Measurements from ENCODE around the gene MYL3. TPM values are rescaled to one million over a fixed set of nuclear protein-coding genes. Genes with fewer than 3 reads are reported as not detected.

MYL3 gene
- total RNA-seq, 2 donors from 2014 or later: 208 to 223 TPM

DNA sequence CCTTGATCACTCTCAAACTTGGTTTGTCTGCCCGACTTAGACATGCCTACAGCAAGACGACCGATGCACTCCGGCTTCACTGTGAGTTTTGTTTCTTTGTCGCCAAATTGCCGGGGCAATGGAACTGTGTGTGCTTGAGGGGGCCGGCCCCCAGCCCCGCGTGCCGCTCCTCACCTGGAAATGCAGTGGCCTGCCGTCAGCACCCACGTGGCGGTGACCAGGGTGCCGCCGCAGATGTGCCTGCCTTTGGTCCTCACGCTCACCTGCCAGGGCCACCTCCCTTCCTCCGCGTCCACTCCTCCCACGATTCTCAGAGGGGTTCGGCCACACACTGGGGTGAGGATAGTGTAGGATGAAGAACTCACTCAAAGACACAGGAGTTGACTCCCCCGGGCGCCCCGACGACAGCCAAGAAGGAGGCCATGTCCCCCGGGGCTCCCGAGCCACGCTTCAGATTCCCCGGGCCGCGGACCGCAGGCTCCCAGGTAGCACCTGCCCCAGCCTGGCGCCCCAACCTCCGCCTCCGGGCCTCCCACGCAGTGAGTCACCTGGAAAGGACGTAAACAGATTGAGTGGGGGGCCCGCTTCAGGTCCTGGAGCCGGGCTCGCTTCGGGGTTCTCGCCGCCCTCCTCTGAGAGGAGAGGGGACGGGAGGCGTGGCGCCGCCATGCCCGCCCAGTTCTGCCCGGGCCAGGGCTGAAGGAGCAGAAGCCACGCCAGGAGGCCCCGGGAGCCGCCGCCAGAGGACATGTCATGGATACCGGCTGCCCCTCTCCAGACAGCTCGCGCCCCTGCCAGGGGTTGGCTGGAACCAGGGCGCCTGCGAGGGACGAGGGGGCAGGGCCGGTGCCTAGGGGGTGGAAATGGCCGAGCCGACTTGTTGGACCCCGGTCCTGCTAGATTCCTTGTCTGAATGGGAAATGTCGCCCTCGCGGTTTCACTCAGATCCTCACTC is 29.6 kb downstream of the MYL3 start:
- Histone ChIP-seq H3K27ac (no peak overlapping the region), H3K4me3 (no peak overlapping the region), H3K36me3 (no peaks in the 10 kb centered on the region), H3K27me3 (no peaks in the 10 kb centered on the region), H3K4me1 (no peaks in the 10 kb centered on the region), H3K9me3 (peaks cover 0 to 12% of the 10 kb centered on the region in 2 donors)
- TF ChIP-seq, protein P1, sequence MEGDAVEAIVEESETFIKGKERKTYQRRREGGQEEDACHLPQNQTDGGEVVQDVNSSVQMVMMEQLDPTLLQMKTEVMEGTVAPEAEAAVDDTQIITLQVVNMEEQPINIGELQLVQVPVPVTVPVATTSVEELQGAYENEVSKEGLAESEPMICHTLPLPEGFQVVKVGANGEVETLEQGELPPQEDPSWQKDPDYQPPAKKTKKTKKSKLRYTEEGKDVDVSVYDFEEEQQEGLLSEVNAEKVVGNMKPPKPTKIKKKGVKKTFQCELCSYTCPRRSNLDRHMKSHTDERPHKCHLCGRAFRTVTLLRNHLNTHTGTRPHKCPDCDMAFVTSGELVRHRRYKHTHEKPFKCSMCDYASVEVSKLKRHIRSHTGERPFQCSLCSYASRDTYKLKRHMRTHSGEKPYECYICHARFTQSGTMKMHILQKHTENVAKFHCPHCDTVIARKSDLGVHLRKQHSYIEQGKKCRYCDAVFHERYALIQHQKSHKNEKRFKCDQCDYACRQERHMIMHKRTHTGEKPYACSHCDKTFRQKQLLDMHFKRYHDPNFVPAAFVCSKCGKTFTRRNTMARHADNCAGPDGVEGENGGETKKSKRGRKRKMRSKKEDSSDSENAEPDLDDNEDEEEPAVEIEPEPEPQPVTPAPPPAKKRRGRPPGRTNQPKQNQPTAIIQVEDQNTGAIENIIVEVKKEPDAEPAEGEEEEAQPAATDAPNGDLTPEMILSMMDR (IDR thresholded peaks at IDR 0.05): no peak
- DNase-seq (ENCODE audit: low spot score): no peak

DNA sequence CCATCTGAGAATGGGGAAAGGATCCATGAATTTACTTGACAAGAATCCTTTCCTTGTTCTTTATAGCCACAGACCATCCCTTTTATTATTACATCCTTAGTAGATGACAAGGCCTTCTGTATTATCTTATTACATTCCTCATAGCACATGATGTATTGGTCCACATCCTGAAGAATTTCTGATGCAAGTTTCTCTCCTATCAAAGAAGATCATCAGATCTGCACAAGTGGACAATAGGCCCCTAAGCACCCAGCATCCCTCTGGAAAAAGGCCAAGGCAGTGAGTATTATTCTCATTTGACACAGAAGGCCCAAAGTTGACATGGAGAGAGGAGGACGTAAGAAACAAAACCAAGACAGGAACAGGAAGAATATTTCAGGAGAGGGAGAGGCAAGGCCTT is 31.4 kb downstream of the MYL3 start:
- Histone ChIP-seq H3K27ac (no peak overlapping the region), H3K27me3 (no peaks in the 10 kb centered on the region), H3K4me3 (no peak overlapping the region), H3K4me1 (no peaks in the 10 kb centered on the region), H3K9me3 (no peaks in the 10 kb centered on the region), H3K36me3 (no peaks in the 10 kb centered on the region)
- TF ChIP-seq, protein P1 (IDR thresholded peaks at IDR 0.05): no peak
- DNase-seq (ENCODE audit: low spot score): no peak

- Histone ChIP-seq H3K4me3 (no peak overlapping the region), H3K9me3 (no peaks in the 10 kb centered on the region), H3K27me3 (no peaks in the 10 kb centered on the region), H3K27ac (no peak overlapping the region), H3K36me3 (no peaks in the 10 kb centered on the region), H3K4me1 (no peaks in the 10 kb centered on the region)
- no peak for DNase-seq (ENCODE audit: low spot score)
- TF ChIP-seq, protein P1 (IDR thresholded peaks at IDR 0.05): no peak
These were observed 31.9 kb downstream of the MYL3 start for GRCh38 chr3:46831316-46831715.

DNA sequence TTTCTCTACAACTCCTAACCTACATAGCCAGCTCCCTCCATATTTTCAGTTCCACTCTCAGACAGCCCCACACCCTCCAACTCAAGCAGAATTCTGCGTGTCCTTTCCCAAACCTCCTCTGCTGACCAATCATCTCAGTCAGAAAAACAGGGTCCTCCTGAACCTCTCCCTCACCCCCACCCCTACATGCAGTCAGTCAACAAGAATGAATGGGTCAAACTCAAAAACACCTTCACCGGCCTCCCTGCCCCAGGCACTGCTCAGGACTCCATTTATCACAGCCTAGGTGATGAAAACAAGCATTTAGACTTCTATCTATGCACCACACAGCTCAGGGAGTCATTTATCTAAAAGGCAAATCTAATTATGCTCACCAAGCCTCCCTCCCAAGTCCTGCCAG is 32.4 kb downstream of the MYL3 start:
- Histone ChIP-seq H3K36me3 (no peaks in the 10 kb centered on the region), H3K27me3 (no peaks in the 10 kb centered on the region), H3K4me1 (no peaks in the 10 kb centered on the region), H3K27ac (no peak overlapping the region), H3K9me3 (no peaks in the 10 kb centered on the region), H3K4me3 (no peak overlapping the region)
- TF ChIP-seq, protein P1 (IDR thresholded peaks at IDR 0.05): no peak
- no peak for DNase-seq (ENCODE audit: low spot score)

- Histone ChIP-seq H3K27ac (no peak overlapping the region), H3K36me3 (no peaks in the 10 kb centered on the region), H3K27me3 (no peaks in the 10 kb centered on the region), H3K9me3 (no peaks in the 10 kb centered on the region), H3K4me3 (no peak overlapping the region), H3K4me1 (no peaks in the 10 kb centered on the region)
- TF ChIP-seq, protein P1 (IDR thresholded peaks at IDR 0.05): no peak
- no peak for DNase-seq (ENCODE audit: low spot score)
These were observed 33.5 kb downstream of the MYL3 start for GRCh38 chr3:46829699-46830208.

All from right atrium auricular region (tissue), 2 donors.